HCT116 (cell line): ENCODE data around the gene ELP6. TPM values are rescaled to one million over a fixed set of nuclear protein-coding genes. Genes with fewer than 3 reads are reported as not detected.

Source experiments
- ATAC-seq: fragments of 200-7000 bp; cut with Tn5 transposase; 2 replicates; pipeline ENCODE4 v1.9.1; 2020; ENCODE audit warnings: mild to moderate bottlenecking, moderate library complexity
- BruUV-seq: library from RNA; stranded (reverse); fragments of 400-500 nt; replicated peaks from 2 replicates; lab custom pipeline; 2021; lab: Mats Ljungman, UMichigan
- CTCF ChIA-PET: fragments of 300-600 bp; sonication (Branson Sonifier 250); formaldehyde crosslinking; loops from one replicate; lab custom pipeline; 2021; ENCODE audit warnings: antibody characterized with exemption; lab: Charles Lee
- POLR2A ChIA-PET: fragments of 300-600, 350-600 bp; sonication (Branson Sonifier 250); formaldehyde crosslinking; loops from one replicate; lab custom pipeline; 2021; ENCODE audit warnings: antibody characterized with exemption; lab: Charles Lee
- RAD21 ChIA-PET, 2 experiments: fragments of 300-600 bp; sonication (Branson Sonifier 250); formaldehyde crosslinking; loops; one replicate each; lab custom pipeline; 2023; ENCODE audit warnings: low total read pairs in 2 of 2; ENCODE audit not compliant: uncharacterized antibody in 2 of 2, unreplicated experiment in 2 of 2, low non-redundant PET in 1 of 2; lab: Charles Lee
- DNase-seq: peaks from one replicate; pipeline ENCODE4 v3.0.0-alpha.2; 2010; ENCODE audit warnings: low read depth, low spot score
- H2AFZ ChIP-seq: fragments of 200-600 bp; shearing (Covaris generic), sonication (generic); 2 replicates; pipeline ENCODE4 v1.6.1; 2017; ENCODE audit warnings: low read depth, mixed run types, mixed read lengths, antibody characterized with exemption, low read length; ENCODE audit not compliant: poor library complexity, severe bottlenecking
- H3K27ac ChIP-seq: 2 replicates; pipeline ENCODE4 v1.5.1; 2012; ENCODE audit warnings: low read depth, low read length
- H3K27me3 ChIP-seq: fragments of 200-600 bp; sonication (generic); 2 replicates; pipeline ENCODE4 v1.6.1; 2016; ENCODE audit warnings: mixed run types, low read length, mixed read lengths; ENCODE audit not compliant: insufficient read depth
- H3K36me3 ChIP-seq, 2 experiments: fragments of 200-500 bp in 1 of 2; fragments of 200-600 bp in 1 of 2; sonication (Bioruptor generic) in 1 of 2; sonication (generic) in 1 of 2; 2 replicates each; pipeline versions ENCODE4 v1.5.1 to v1.6.1; 2014 to 2016; ENCODE audit warnings: low read length in 2 of 2, inconsistent platforms in 1 of 2, mixed read lengths in 1 of 2, mixed run types in 1 of 2; ENCODE audit not compliant: insufficient read depth in 2 of 2, control insufficient read depth in 1 of 2
- H3K4me1 ChIP-seq, 2 experiments: fragments of 200-600 bp in 1 of 2; sonication (generic) in 1 of 2; 2 replicates each; pipeline versions ENCODE4 v1.5.1 to v1.6.1; 2012 to 2017; ENCODE audit warnings: low read length in 2 of 2, inconsistent platforms in 1 of 2, mild to moderate bottlenecking in 1 of 2, mixed read lengths in 1 of 2, mixed run types in 1 of 2, moderate library complexity in 1 of 2; ENCODE audit not compliant: insufficient read depth in 2 of 2, control insufficient read depth in 1 of 2
- H3K4me2 ChIP-seq: fragments of 200-600 bp; sonication (generic); 2 replicates; pipeline ENCODE4 v1.6.1; 2017; ENCODE audit warnings: mixed run types, low read length, mixed read lengths
- H3K4me3 ChIP-seq, 2 experiments: fragments of 200-600 bp in 1 of 2; sonication (generic) in 1 of 2; replicated peaks in 1 of 2; 2 replicates each; pipeline ENCODE4 v1.5.1; 2011 to 2016; ENCODE audit warnings: low read length in 2 of 2, control low read depth in 1 of 2, low read depth in 1 of 2, mild to moderate bottlenecking in 1 of 2, mixed read lengths in 1 of 2, mixed run types in 1 of 2
- H3K79me2 ChIP-seq: fragments of 200-600 bp; sonication (generic); 2 replicates; pipeline ENCODE4 v1.6.1; 2017; ENCODE audit warnings: mild to moderate bottlenecking, mixed run types, low read length, moderate library complexity, mixed read lengths; ENCODE audit not compliant: insufficient read depth
- H3K9ac ChIP-seq: fragments of 200-600 bp; sonication (generic); 2 replicates; pipeline ENCODE4 v1.6.1; 2016; ENCODE audit warnings: low read length, mixed read lengths
- H3K9me2 ChIP-seq: fragments of 200-600 bp; sonication (generic), shearing (Covaris generic); 2 replicates; pipeline ENCODE4 v1.6.1; 2017; ENCODE audit warnings: mixed run types, mild to moderate bottlenecking, moderate library complexity; ENCODE audit not compliant: insufficient read depth
- H3K9me3 ChIP-seq, 2 experiments: fragments of 200-500 bp in 1 of 2; fragments of 200-600 bp in 1 of 2; sonication (Bioruptor generic) in 1 of 2; sonication (generic) in 1 of 2; 2 replicates each; pipeline ENCODE4 v1.6.1; 2014 to 2017; ENCODE audit warnings: low read length in 2 of 2, mixed read lengths in 2 of 2, inconsistent platforms in 1 of 2, low read depth in 1 of 2, mild to moderate bottlenecking in 1 of 2, mixed run types in 1 of 2, moderate library complexity in 1 of 2; ENCODE audit not compliant: control insufficient read depth in 1 of 2, insufficient read depth in 1 of 2
- H4K20me1 ChIP-seq: fragments of 200-600 bp; sonication (generic), shearing (Covaris generic); 2 replicates; pipeline ENCODE4 v1.6.1; 2017; ENCODE audit warnings: mixed run types, mild to moderate bottlenecking, moderate library complexity; ENCODE audit not compliant: insufficient read depth
- ATF3 ChIP-seq: IDR thresholded peaks from 2 replicates; pipeline ENCODE4 v1.6.1; 2012
- CBX3 ChIP-seq: IDR thresholded peaks from 2 replicates; pipeline ENCODE4 v1.6.1; 2012; ENCODE audit warnings: low read depth
- CEBPB ChIP-seq: IDR thresholded peaks from 2 replicates; pipeline ENCODE4 v1.6.1; 2012; ENCODE audit warnings: low read depth
- CTCF ChIP-seq, 3 experiments: fragments of 200-600 bp in 1 of 3; sonication (generic) in 1 of 3; IDR thresholded peaks in 2 of 3; conservative IDR thresholded peaks in 1 of 3; 2 replicates each; pipeline ENCODE4 v1.5.1; 2012 to 2017; ENCODE audit warnings: low read depth in 2 of 3, low read length in 2 of 3, antibody characterized with exemption in 1 of 3, borderline replicate concordance in 1 of 3, control low read depth in 1 of 3, mild to moderate bottlenecking in 1 of 3, mixed read lengths in 1 of 3, mixed run types in 1 of 3, moderate library complexity in 1 of 3; ENCODE audit not compliant: insufficient read depth in 1 of 3
- EGR1 ChIP-seq: IDR thresholded peaks from 2 replicates; pipeline ENCODE4 v1.6.1; 2012; ENCODE audit warnings: low read depth
- EZH2 ChIP-seq: fragments of 200-600 bp; sonication (generic); IDR thresholded peaks from 2 replicates; pipeline ENCODE4 v1.6.1; 2017; ENCODE audit warnings: antibody characterized with exemption, mixed run types
- EZH2phosphoT487 ChIP-seq: fragments of 200-600 bp; IDR thresholded peaks from 2 replicates; pipeline ENCODE4 v1.6.1; 2018; ENCODE audit warnings: antibody characterized with exemption, borderline replicate concordance
- FOSL1 ChIP-seq: IDR thresholded peaks from 2 replicates; pipeline ENCODE4 v1.6.1; 2012; ENCODE audit warnings: low read depth
- POLR2A ChIP-seq: IDR thresholded peaks from 2 replicates; pipeline ENCODE4 v1.7.0; 2011; ENCODE audit warnings: borderline replicate concordance; ENCODE audit not compliant: insufficient read depth, insufficient read length; ENCODE audit errors: extremely low read depth
- POLR2AphosphoS5 ChIP-seq: IDR thresholded peaks from 2 replicates; pipeline ENCODE4 v1.6.1; 2011; ENCODE audit warnings: mild to moderate bottlenecking, low read depth, low read length, moderate library complexity
- RAD21 ChIP-seq: IDR thresholded peaks from 2 replicates; pipeline ENCODE4 v1.6.1; 2012; ENCODE audit warnings: low read depth, mild to moderate bottlenecking
- REST ChIP-seq: IDR thresholded peaks from 2 replicates; pipeline ENCODE4 v1.6.1; 2012; ENCODE audit warnings: low read depth
- SIN3A ChIP-seq: IDR thresholded peaks from 2 replicates; pipeline ENCODE4 v1.6.1; 2012; ENCODE audit warnings: low read depth
- ZFX ChIP-seq: fragments of 450-650 bp; IDR thresholded peaks from 2 replicates; pipeline ENCODE4 v1.6.1; 2017
- ZNF274 ChIP-seq: fragments of 200-500 bp; sonication (Bioruptor generic); IDR thresholded peaks from 2 replicates; pipeline ENCODE4 v1.6.1; 2014; ENCODE audit warnings: mild to moderate bottlenecking, low read depth, low read length, inconsistent platforms
- intact Hi-C: fragments of 100-400 bp; cut with micrococcal nuclease; formaldehyde crosslinking; loops from 2 replicates; pipeline ENCODE4 v1.10.0; 2022
- total RNA-seq: library from RNA; stranded (reverse); gene quantifications from one replicate; pipeline ENCODE4 v1.2.1, GENCODE V29; 2021; ENCODE audit not compliant: unreplicated experiment
- TF ChIP-seq, protein P1 (sequence below): IDR thresholded peaks from 2 replicates; pipeline ENCODE4 v1.6.1; 2011; ENCODE audit warnings: mild to moderate bottlenecking, low read length, moderate library complexity; ENCODE audit not compliant: insufficient replicate concordance; ENCODE audit errors: extremely low read depth

The ELP6 gene
- total RNA-seq, 1 experiment from 2014 or later = 38.8 TPM

GRCh38 chr3:47554335-47554734 lies 40.8 kb upstream of the ELP6 start (continued):
- TF ChIP-seq, protein P1, sequence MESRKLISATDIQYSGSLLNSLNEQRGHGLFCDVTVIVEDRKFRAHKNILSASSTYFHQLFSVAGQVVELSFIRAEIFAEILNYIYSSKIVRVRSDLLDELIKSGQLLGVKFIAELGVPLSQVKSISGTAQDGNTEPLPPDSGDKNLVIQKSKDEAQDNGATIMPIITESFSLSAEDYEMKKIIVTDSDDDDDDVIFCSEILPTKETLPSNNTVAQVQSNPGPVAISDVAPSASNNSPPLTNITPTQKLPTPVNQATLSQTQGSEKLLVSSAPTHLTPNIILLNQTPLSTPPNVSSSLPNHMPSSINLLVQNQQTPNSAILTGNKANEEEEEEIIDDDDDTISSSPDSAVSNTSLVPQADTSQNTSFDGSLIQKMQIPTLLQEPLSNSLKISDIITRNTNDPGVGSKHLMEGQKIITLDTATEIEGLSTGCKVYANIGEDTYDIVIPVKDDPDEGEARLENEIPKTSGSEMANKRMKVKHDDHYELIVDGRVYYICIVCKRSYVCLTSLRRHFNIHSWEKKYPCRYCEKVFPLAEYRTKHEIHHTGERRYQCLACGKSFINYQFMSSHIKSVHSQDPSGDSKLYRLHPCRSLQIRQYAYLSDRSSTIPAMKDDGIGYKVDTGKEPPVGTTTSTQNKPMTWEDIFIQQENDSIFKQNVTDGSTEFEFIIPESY = no peak
- TF ChIP-seq POLR2AphosphoS5 (no peak), EGR1 (no peak), FOSL1 (no peak), CBX3 (no peak), ATF3 (no peak)

- BruUV-seq = no TSS peak
- CTCF ChIA-PET = no interaction called here
- H3K4me3 ChIP-seq = no peak overlapping the region
- no peak for DNase-seq
- no peaks in the 10 kb centered on the region for H3K9me2 ChIP-seq
- H3K36me3 ChIP-seq = no peaks in the 10 kb centered on the region
- H3K9me3 ChIP-seq = no peaks in the 10 kb centered on the region
- no peaks in the 10 kb centered on the region for H3K4me1 ChIP-seq
- POLR2A ChIA-PET = no interaction called here
- RAD21 ChIA-PET = no interaction called here
- H3K4me2 ChIP-seq = no peak overlapping the region
- no peak for TF ChIP-seq CEBPB
- no peak for TF ChIP-seq POLR2A
- TF ChIP-seq, protein P1 = no peak
- TF ChIP-seq SIN3A = no peak
- TF ChIP-seq EZH2phosphoT487 = no peak
- TF ChIP-seq CTCF (IDR thresholded peaks at IDR 0.05 in 2 of 3, conservative IDR thresholded peaks at IDR 0.05 in 1 of 3; ENCODE audit: borderline replicate concordance in 1 of 3, insufficient read depth in 1 of 3, low read depth in 2 of 3, low read length in 2 of 3) = no peak
- TF ChIP-seq FOSL1 = no peak
- no peak for TF ChIP-seq POLR2AphosphoS5
- no peak for TF ChIP-seq ZFX
- TF ChIP-seq CBX3 = no peak
- no peak for TF ChIP-seq RAD21
- no peak for TF ChIP-seq ZNF274
- TF ChIP-seq EGR1 = no peak
- no peak for TF ChIP-seq REST
- no peak for TF ChIP-seq EZH2
- no peak for ATAC-seq
- no peak overlapping the region for H3K9ac ChIP-seq
- intact Hi-C loops = no loop called here
- no peaks in the 10 kb centered on the region for H3K79me2 ChIP-seq
- H4K20me1 ChIP-seq = no peaks in the 10 kb centered on the region
- no peak overlapping the region for H3K27ac ChIP-seq
- H3K27me3 ChIP-seq = no peaks in the 10 kb centered on the region
- H2AFZ ChIP-seq = no peak overlapping the region
Observed at GRCh38 chr3:47553407-47553806, 39.9 kb upstream of the ELP6 start.
